ENCODE results near the gene DNAH3. TPM values are rescaled to one million over a fixed set of nuclear protein-coding genes. Genes with fewer than 3 reads are reported as not detected.

DNAH3 gene
- total RNA-seq, 1 experiment from 2014 or later: 0.70 TPM

DNA sequence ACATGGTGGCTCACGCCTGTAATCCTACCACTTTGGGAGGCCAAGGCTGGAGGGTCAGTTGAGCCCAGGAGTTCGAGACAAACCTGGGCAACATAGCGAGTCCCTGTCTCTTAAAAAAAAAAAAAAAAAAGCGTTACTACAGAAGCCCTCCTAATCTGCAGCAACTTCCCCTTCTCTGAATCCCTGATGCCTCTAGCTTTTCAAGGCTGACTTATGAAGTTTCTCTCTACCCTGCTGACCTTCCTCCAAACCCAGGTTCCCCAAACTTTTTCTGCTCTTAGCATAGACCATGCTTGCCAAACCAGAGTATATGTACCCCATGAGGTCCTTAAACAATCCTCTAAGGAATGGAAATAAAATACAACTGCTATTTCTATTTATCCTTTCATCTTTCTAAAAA is 233.7 kb downstream of the DNAH3 start:
- Histone ChIP-seq H3K4me3 (no peak overlapping the region), H2AFZ (no peak overlapping the region), H3K36me3 (ENCODE audit: low read depth) (0 out of 2 replicates have a peak, but pooled peaks cover 3% of the 10 kb centered on the region), H3K27ac (no peak overlapping the region), H4K20me1 (ENCODE audit: insufficient read depth) (no peaks in the 10 kb centered on the region), H3K4me1 (replicated peaks; ENCODE audit: insufficient read depth) (peaks cover 30% of the 10 kb centered on the region), H3K27me3 (ENCODE audit: insufficient read depth, low read depth) (no peaks in the 10 kb centered on the region), H3K9me3 (ENCODE audit: insufficient read depth, low read depth) (no peaks in the 10 kb centered on the region), H3K79me2 (ENCODE audit: low read depth) (peaks cover 15% of the 10 kb centered on the region), H3K4me2 (no peak overlapping the region), H3K9me2 (ENCODE audit: insufficient read depth) (no peaks in the 10 kb centered on the region), H3F3A (ENCODE audit: insufficient read depth, low read depth) (peaks cover 27% of the 10 kb centered on the region)
- TF ChIP-seq EZH2 (IDR thresholded peaks at IDR 0.05; ENCODE audit: low read depth): no peak
- TF ChIP-seq, protein P1, sequence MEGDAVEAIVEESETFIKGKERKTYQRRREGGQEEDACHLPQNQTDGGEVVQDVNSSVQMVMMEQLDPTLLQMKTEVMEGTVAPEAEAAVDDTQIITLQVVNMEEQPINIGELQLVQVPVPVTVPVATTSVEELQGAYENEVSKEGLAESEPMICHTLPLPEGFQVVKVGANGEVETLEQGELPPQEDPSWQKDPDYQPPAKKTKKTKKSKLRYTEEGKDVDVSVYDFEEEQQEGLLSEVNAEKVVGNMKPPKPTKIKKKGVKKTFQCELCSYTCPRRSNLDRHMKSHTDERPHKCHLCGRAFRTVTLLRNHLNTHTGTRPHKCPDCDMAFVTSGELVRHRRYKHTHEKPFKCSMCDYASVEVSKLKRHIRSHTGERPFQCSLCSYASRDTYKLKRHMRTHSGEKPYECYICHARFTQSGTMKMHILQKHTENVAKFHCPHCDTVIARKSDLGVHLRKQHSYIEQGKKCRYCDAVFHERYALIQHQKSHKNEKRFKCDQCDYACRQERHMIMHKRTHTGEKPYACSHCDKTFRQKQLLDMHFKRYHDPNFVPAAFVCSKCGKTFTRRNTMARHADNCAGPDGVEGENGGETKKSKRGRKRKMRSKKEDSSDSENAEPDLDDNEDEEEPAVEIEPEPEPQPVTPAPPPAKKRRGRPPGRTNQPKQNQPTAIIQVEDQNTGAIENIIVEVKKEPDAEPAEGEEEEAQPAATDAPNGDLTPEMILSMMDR (conservative IDR thresholded peaks at IDR 0.05): no peak
- BruUV-seq (replicated peaks): no TSS peak
- intact Hi-C loops (cut with micrococcal nuclease; ENCODE audit: unreplicated experiment): no loop called here
- CTCF ChIA-PET: no interaction called here
- POLR2A ChIA-PET (ENCODE audit: unreplicated experiment): no interaction called here
- no peak for DNase-seq

DNA sequence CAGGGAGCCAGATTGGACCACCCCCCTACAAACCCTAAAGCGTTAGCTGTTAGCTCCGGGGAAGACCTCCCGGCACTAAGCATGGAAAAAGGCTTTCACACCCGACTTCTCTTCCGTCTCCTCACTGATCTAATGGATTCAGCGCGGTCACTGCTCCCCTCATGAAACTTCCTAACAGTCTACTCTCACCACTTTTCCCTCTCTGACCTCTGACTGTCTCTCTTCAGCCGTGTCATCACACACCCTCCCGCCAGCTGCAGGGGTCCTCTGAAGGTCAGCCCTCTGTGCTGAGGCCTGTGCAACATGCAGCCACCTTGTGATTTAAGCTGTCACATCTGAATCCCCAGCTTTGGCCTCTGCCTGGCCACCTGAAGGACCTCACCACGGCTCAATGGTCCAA is 234.4 kb downstream of the DNAH3 start:
- H3F3A ChIP-seq (ENCODE audit: insufficient read depth, low read depth): peaks cover 33% of the 10 kb centered on the region
- H4K20me1 ChIP-seq (ENCODE audit: insufficient read depth): no peaks in the 10 kb centered on the region
- H3K79me2 ChIP-seq (ENCODE audit: low read depth): peaks cover 15% of the 10 kb centered on the region
- H3K9me2 ChIP-seq (ENCODE audit: insufficient read depth): no peaks in the 10 kb centered on the region
- no peaks in the 10 kb centered on the region for H3K27me3 ChIP-seq (ENCODE audit: insufficient read depth, low read depth)
- CTCF ChIA-PET: no interaction called here
- intact Hi-C loops (cut with micrococcal nuclease; ENCODE audit: unreplicated experiment): no loop called here
- H3K4me1 ChIP-seq (replicated peaks; ENCODE audit: insufficient read depth): peaks cover 36% of the 10 kb centered on the region
- POLR2A ChIA-PET (ENCODE audit: unreplicated experiment): no interaction called here
- no peak overlapping the region for H2AFZ ChIP-seq
- DNase-seq: no peak
- H3K9me3 ChIP-seq (ENCODE audit: insufficient read depth, low read depth): no peaks in the 10 kb centered on the region
- H3K27ac ChIP-seq: no peak overlapping the region
- H3K4me2 ChIP-seq: no peak overlapping the region
- H3K36me3 ChIP-seq (ENCODE audit: low read depth): 0 out of 2 replicates have a peak, but pooled peaks cover 3% of the 10 kb centered on the region
- BruUV-seq (replicated peaks): no TSS peak
- no peak overlapping the region for H3K4me3 ChIP-seq
- TF ChIP-seq, protein P1 (conservative IDR thresholded peaks at IDR 0.05): no peak

DNA sequence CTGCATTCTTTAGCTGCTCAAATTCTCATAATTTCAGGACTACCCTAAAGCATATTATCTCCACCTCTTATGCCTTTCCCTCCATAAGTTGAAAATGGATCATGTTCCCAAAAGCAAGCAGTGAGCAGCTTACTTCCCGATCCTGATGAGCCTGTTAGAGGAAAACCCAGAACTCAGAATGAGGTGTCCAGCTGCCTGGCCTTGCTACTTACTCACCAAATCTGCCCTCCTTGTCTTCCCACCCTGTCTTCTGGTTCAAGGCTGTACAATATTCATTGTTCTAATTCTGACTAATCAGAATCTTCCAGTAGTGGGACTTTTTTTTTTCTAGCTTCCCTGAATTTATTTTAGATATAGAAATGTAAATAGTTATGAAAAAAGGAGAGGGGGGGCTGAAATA is 239.3 kb downstream of the DNAH3 start:
- Histone ChIP-seq H4K20me1 (ENCODE audit: insufficient read depth) (no peaks in the 10 kb centered on the region), H3F3A (ENCODE audit: insufficient read depth, low read depth) (peaks cover 56% of the 10 kb centered on the region), H3K9me2 (ENCODE audit: insufficient read depth) (no peaks in the 10 kb centered on the region), H3K36me3 (ENCODE audit: low read depth) (no peaks in the 10 kb centered on the region), H3K27me3 (ENCODE audit: insufficient read depth, low read depth) (no peaks in the 10 kb centered on the region), H3K4me3 (peak overlapping the region; percentile 18; the same call in 1 of the 2 replicates), H3K9me3 (ENCODE audit: insufficient read depth, low read depth) (no peaks in the 10 kb centered on the region), H3K4me2 (peak overlapping the region; percentile 64), H2AFZ (no peak overlapping the region), H3K27ac (peak overlapping the region; percentile 99), H3K4me1 (replicated peaks; ENCODE audit: insufficient read depth) (peaks cover 83% of the 10 kb centered on the region), H3K79me2 (ENCODE audit: low read depth) (peaks cover 41% of the 10 kb centered on the region)
- BruUV-seq (replicated peaks): no TSS peak
- DNase-seq: peak; percentile 14 to 60
- no peak for TF ChIP-seq EZH2 (IDR thresholded peaks at IDR 0.05; ENCODE audit: low read depth)
- POLR2A ChIA-PET (ENCODE audit: unreplicated experiment): interaction anchor here (0.6 kb wide), 1 partner anchor 39 kb away, joined by 4 read pairs; no protein-coding TSS in a partner anchor
- intact Hi-C loops (cut with micrococcal nuclease; ENCODE audit: unreplicated experiment): loop anchor here (1.0 kb wide), 1 partner anchor 10 kb away; no protein-coding TSS in a partner anchor
- CTCF ChIA-PET: interaction anchor here (0.8 kb wide), 1 partner anchor 46 kb away, joined by 3 read pairs; no protein-coding TSS in a partner anchor

Measured in PC-9 (cell line).